Endothelial cell of umbilical vein (primary cell): ENCODE results near the gene ZFPM1. TPM values are rescaled to one million over a fixed set of nuclear protein-coding genes. Genes with fewer than 3 reads are reported as not detected.

Experiments used
- BruUV-seq: library from RNA; stranded (reverse); fragments of 400-500 nt; replicated peaks from 2 replicates; lab custom pipeline; 2021; lab: Mats Ljungman, UMichigan
- CTCF ChIA-PET: fragments of 300-600, 350-600 bp; sonication (Branson Sonifier 250); formaldehyde crosslinking; loops from one replicate; lab custom pipeline; 2021; ENCODE audit warnings: antibody characterized with exemption, inconsistent platforms; lab: Charles Lee
- POLR2A ChIA-PET: fragments of 300-600, 350-600 bp; sonication (Branson Sonifier 250); formaldehyde crosslinking; loops from one replicate; lab custom pipeline; 2021; ENCODE audit warnings: antibody characterized with exemption, inconsistent platforms; lab: Charles Lee
- DNase-seq: peaks from one replicate; pipeline ENCODE4 v3.0.0-alpha.2; 2011; ENCODE audit warnings: low read depth, low spot score
- FAIRE-seq: peaks from 2 replicates; lab custom pipeline; 2011; peaks lifted over from hg19 to GRCh38; lab: Jason Lieb, UNC
- H2AFZ ChIP-seq: 2 replicates; pipeline ENCODE4 v1.6.0; 2012; ENCODE audit warnings: low read depth, low read length, control low read depth, inconsistent platforms
- H3K27ac ChIP-seq: 2 replicates; pipeline ENCODE4 v1.5.1; 2011; ENCODE audit warnings: low read depth, mild to moderate bottlenecking, control low read depth, low read length, moderate library complexity; ENCODE audit not compliant: insufficient read depth
- H3K27me3 ChIP-seq, 2 experiments: 2 replicates each; pipeline versions ENCODE4 v1.6.0 to v1.6.1; 2011; ENCODE audit warnings: low read length in 2 of 2, mixed read lengths in 1 of 2; ENCODE audit not compliant: control insufficient read depth in 2 of 2, insufficient read depth in 2 of 2
- H3K36me3 ChIP-seq, 2 experiments: 2 replicates in 1 of 2; 3 replicates in 1 of 2; pipeline ENCODE4 v1.5.1; 2011; ENCODE audit warnings: low read length in 2 of 2, mild to moderate bottlenecking in 1 of 2, moderate library complexity in 1 of 2; ENCODE audit not compliant: control insufficient read depth in 2 of 2, insufficient read depth in 2 of 2; ENCODE audit errors: extremely low read depth in 1 of 2
- H3K4me1 ChIP-seq: 3 replicates; pipeline ENCODE4 v1.5.1; 2011; ENCODE audit warnings: mild to moderate bottlenecking, low read length; ENCODE audit not compliant: control insufficient read depth, insufficient read depth; ENCODE audit errors: extremely low read depth
- H3K4me2 ChIP-seq: 2 replicates; pipeline ENCODE4 v1.6.1; 2011; ENCODE audit warnings: low read length, control low read depth, mixed read lengths; ENCODE audit not compliant: insufficient read depth
- H3K4me3 ChIP-seq, 3 experiments: fragments of 200-600 bp in 1 of 3; sonication (generic), shearing (Covaris generic) in 1 of 3; replicated peaks in 1 of 3; 2 replicates each; pipeline ENCODE4 v1.5.1; 2011 to 2016; ENCODE audit warnings: control low read depth in 3 of 3, low read length in 3 of 3, mild to moderate bottlenecking in 2 of 3, inconsistent platforms in 1 of 3, low read depth in 1 of 3, moderate library complexity in 1 of 3; ENCODE audit not compliant: insufficient read depth in 1 of 3
- H3K79me2 ChIP-seq: 2 replicates; pipeline ENCODE4 v1.6.0; 2012; ENCODE audit warnings: low read length, inconsistent platforms; ENCODE audit not compliant: control insufficient read depth, insufficient read depth
- H3K9ac ChIP-seq: replicated peaks from 2 replicates; pipeline ENCODE3; 2011; ENCODE audit warnings: low read length, control low read depth; ENCODE audit not compliant: insufficient read depth; ENCODE audit errors: extremely low read depth
- H3K9me1 ChIP-seq: replicated peaks from 3 replicates; pipeline ENCODE4 v1.6.0; 2011; ENCODE audit warnings: mild to moderate bottlenecking, low read length; ENCODE audit not compliant: control insufficient read depth, insufficient read depth; ENCODE audit errors: extremely low read depth
- H3K9me3 ChIP-seq: replicated peaks from 2 replicates; pipeline ENCODE4 v1.5.1; 2012; ENCODE audit warnings: low read length, inconsistent platforms; ENCODE audit not compliant: control insufficient read depth, insufficient read depth
- H4K20me1 ChIP-seq: replicated peaks from 2 replicates; pipeline ENCODE3; 2011; ENCODE audit warnings: mild to moderate bottlenecking, low read length; ENCODE audit not compliant: control insufficient read depth, insufficient read depth; ENCODE audit errors: extremely low read depth
- EZH2 ChIP-seq: IDR thresholded peaks from 2 replicates; pipeline ENCODE4 v1.6.1; 2012; ENCODE audit warnings: borderline replicate concordance, low read depth, mild to moderate bottlenecking, moderate library complexity, low read length, inconsistent platforms; ENCODE audit not compliant: severe bottlenecking
- FOS ChIP-seq: IDR thresholded peaks from 2 replicates; pipeline ENCODE4 v1.6.1; 2011; ENCODE audit warnings: mild to moderate bottlenecking, low read length, moderate library complexity, borderline replicate concordance; ENCODE audit not compliant: insufficient read depth
- GATA2 ChIP-seq: IDR thresholded peaks from 2 replicates; pipeline ENCODE4 v1.7.0; 2011; ENCODE audit warnings: low read depth, mild to moderate bottlenecking, moderate library complexity, mixed read lengths, low read length; ENCODE audit not compliant: insufficient read length, insufficient read depth
- JUN ChIP-seq: IDR thresholded peaks from 2 replicates; pipeline ENCODE4 v1.6.1; 2011; ENCODE audit warnings: borderline replicate concordance, low read depth; ENCODE audit not compliant: insufficient read length, insufficient read depth
- MYC ChIP-seq: IDR thresholded peaks from one replicate; pipeline ENCODE4 v1.6.1; 2011; ENCODE audit warnings: mild to moderate bottlenecking, low read depth, low read length
- POLR2A ChIP-seq: IDR thresholded peaks from 2 replicates; pipeline ENCODE4 v1.6.1; 2012; ENCODE audit warnings: low read depth, mild to moderate bottlenecking, control low read depth, low read length
- POLR2AphosphoS5 ChIP-seq: IDR thresholded peaks from 2 replicates; pipeline ENCODE4 v1.6.1; 2012; ENCODE audit warnings: low read depth, mild to moderate bottlenecking, control low read depth, low read length, moderate library complexity; ENCODE audit not compliant: insufficient read depth
- dilution Hi-C: fragments of 300-500 bp; cut with MboI; formaldehyde crosslinking; loops from one replicate; pipeline ENCODE4 v1.15.0; 2019; ENCODE audit warnings: low sequenced_read_pairs; ENCODE audit not compliant: extremely low pct_ligation_motif_present
- intact Hi-C: fragments of 100-400 bp; cut with micrococcal nuclease; formaldehyde crosslinking; loops from one replicate; pipeline ENCODE4 v1.10.0; 2022
- polyA plus RNA-seq, 4 experiments: library from polyadenylated mRNA; depleted of rRNA in 3 of 4; stranded (reverse) in 3 of 4; unstranded in 1 of 4; fragments of >200 nt; gene quantifications; 2 replicates each; pipeline versions ENCODE4 v1.2.1 to v1.2.3, GENCODE V29; 2011 to 2012; ENCODE audit warnings: missing spikeins in 1 of 4
- total RNA-seq: library from RNA; stranded (reverse); gene quantifications from 2 replicates; pipeline ENCODE4 v1.2.3, GENCODE V29; 2021
- TF ChIP-seq, protein P1 (sequence below), 2 donors: IDR thresholded peaks; 1 replicate in 1 of 2; 2 replicates in 1 of 2; pipeline ENCODE4 v1.5.1; 2011; ENCODE audit warnings: low read length in 2 of 2, mild to moderate bottlenecking in 2 of 2, moderate library complexity in 2 of 2, control low read depth in 1 of 2, inconsistent platforms in 1 of 2, low read depth in 1 of 2; ENCODE audit not compliant: insufficient read depth in 1 of 2; ENCODE audit errors: extremely low read depth in 1 of 2
- TF ChIP-seq, protein P2 (sequence below): IDR thresholded peaks from 2 replicates; pipeline ENCODE4 v1.6.1; 2011; ENCODE audit not compliant: insufficient read depth, insufficient read length

ZFPM1 gene
- total and polyA plus RNA-seq, 2 donors (not counting 3 experiments of a cell fraction or from before 2014, with no cell fraction given) = 0.37 to 7.5 TPM

DNA sequence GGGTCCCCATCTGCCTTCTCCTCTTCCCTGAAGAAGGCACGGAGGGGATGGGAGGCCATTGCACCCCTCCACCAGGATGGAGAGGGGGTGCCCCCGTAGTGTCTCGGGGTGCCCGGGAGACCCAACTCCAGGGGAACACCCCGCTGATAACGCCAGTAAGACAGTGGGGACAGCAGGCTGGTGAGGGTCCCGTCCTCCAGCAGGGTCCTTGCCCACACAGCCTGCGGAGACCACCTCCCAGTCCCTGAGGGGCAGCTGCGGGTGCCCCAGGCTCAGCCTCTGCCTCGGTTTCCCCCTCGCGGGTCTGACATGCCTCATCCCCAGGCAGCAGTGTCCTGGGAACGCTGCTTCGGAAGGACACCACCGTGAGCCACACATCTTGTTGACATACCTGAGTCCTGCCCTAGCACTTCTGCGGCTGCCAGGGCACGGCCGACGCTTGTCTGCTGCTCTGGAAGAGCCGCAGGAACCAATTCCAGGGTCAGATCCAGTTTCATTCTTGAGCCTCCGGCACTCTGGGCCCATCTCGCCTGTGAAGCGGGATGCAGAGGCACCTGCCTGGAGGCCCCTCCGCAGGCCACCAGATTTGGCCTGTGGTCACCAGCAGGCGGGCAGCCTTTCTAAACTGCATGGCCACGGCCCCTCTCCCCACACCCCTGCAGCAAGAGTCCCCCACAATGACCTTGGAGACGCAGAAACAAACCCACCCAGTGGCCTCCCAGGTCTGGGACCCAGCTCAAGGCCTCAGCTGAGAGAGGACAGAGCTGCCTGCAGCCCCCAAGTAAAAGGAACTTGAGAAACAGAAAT, 77.2 kb downstream of the ZFPM1 start:
- Histone ChIP-seq H3K36me3 (no peaks in the 10 kb centered on the region), H3K9ac (no peak overlapping the region), H3K4me2 (no peak overlapping the region), H3K79me2 (no peaks in the 10 kb centered on the region), H3K9me3 (no peaks in the 10 kb centered on the region), H2AFZ (no peak overlapping the region), H3K27ac (no peak overlapping the region), H3K4me1 (peaks cover 19% of the 10 kb centered on the region), H3K27me3 (no peaks in the 10 kb centered on the region), H3K9me1 (no peaks in the 10 kb centered on the region), H3K4me3 (no peak overlapping the region), H4K20me1 (no peaks in the 10 kb centered on the region)
- no peak for FAIRE-seq
- no peak for DNase-seq
- dilution Hi-C loops = no loop called here
- BruUV-seq = no TSS peak
- intact Hi-C loops = no loop called here
- ChIA-PET CTCF (no interaction called here), POLR2A (no interaction called here)
- no peak for TF ChIP-seq JUN
- no peak for TF ChIP-seq POLR2A
- TF ChIP-seq, protein P1, sequence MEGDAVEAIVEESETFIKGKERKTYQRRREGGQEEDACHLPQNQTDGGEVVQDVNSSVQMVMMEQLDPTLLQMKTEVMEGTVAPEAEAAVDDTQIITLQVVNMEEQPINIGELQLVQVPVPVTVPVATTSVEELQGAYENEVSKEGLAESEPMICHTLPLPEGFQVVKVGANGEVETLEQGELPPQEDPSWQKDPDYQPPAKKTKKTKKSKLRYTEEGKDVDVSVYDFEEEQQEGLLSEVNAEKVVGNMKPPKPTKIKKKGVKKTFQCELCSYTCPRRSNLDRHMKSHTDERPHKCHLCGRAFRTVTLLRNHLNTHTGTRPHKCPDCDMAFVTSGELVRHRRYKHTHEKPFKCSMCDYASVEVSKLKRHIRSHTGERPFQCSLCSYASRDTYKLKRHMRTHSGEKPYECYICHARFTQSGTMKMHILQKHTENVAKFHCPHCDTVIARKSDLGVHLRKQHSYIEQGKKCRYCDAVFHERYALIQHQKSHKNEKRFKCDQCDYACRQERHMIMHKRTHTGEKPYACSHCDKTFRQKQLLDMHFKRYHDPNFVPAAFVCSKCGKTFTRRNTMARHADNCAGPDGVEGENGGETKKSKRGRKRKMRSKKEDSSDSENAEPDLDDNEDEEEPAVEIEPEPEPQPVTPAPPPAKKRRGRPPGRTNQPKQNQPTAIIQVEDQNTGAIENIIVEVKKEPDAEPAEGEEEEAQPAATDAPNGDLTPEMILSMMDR (IDR thresholded peaks at IDR 0.05; ENCODE audit: extremely low read depth in 1 of 2, insufficient read depth in 1 of 2, low read depth in 1 of 2, low read length in 2 of 2) = no peak
- TF ChIP-seq MYC = no peak
- no peak for TF ChIP-seq GATA2
- TF ChIP-seq POLR2AphosphoS5 = no peak
- TF ChIP-seq, protein P2, sequence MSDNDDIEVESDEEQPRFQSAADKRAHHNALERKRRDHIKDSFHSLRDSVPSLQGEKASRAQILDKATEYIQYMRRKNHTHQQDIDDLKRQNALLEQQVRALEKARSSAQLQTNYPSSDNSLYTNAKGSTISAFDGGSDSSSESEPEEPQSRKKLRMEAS = no peak
- TF ChIP-seq EZH2 = no peak
- TF ChIP-seq FOS = no peak
